Uterus (tissue), 2 donors: ENCODE data around the gene RAX.

Experiments used
- CTCF ChIP-seq, 4 experiments: fragments of 200-600 bp in 2 of 4; fragments of 450-650 bp in 2 of 4; sonication (generic) in 2 of 4; IDR thresholded peaks; one replicate each; pipeline ENCODE4 v1.5.1; 2016 to 2019; ENCODE audit warnings: antibody characterized with exemption in 4 of 4, mild to moderate bottlenecking in 2 of 4, moderate library complexity in 1 of 4
- POLR2A ChIP-seq, 2 donors: fragments of 450-650 bp; IDR thresholded peaks; one replicate each; pipeline ENCODE4 v1.6.1; 2016; ENCODE audit warnings: antibody characterized with exemption in 2 of 2, mild to moderate bottlenecking in 1 of 2, moderate library complexity in 1 of 2

- TF ChIP-seq CTCF (IDR thresholded peaks at IDR 0.05) (no peak), POLR2A (IDR thresholded peaks at IDR 0.05) (no peak)
Measured at GRCh38 chr18:59264651-59265245, 8.5 kb downstream of the RAX start.
